ENCODE results near the gene FNBP1.
"Not testable (repeated sequence)": the region's sequence is repeated elsewhere in the genome, so short reads cannot be mapped to it uniquely, and the experiment has no call there.

FNBP1 gene

GRCh38 chr9:130043654-130044623 lies 950 bp upstream of the FNBP1 start:
- no peak for DNase-seq

GRCh38 chr9:130042406-130042884 lies 544 bp downstream of the FNBP1 start:
- no peak for DNase-seq

- no peak for DNase-seq
These were observed 1.2 kb downstream of the FNBP1 start for GRCh38 chr9:130041648-130042405.

- DNase-seq = peak; percentile 41
These were observed 1.9 kb downstream of the FNBP1 start for GRCh38 chr9:130040984-130041647.

- peak; percentile 45 for DNase-seq
These were observed 3.4 kb downstream of the FNBP1 start for GRCh38 chr9:130039528-130040147.

- peak; percentile 55 for DNase-seq
These were observed 6.9 kb downstream of the FNBP1 start for GRCh38 chr9:130036099-130036498.

GRCh38 chr9:130034570-130034969 lies 8.4 kb downstream of the FNBP1 start:
- peak; percentile 82 for DNase-seq

GRCh38 chr9:130030651-130031127 lies 12.3 kb downstream of the FNBP1 start:
- DNase-seq = peak; percentile 38

- DNase-seq = peak; percentile 82
These were observed 13.6 kb downstream of the FNBP1 start for GRCh38 chr9:130029223-130029973.

GRCh38 chr9:130028493-130029222 lies 14.3 kb downstream of the FNBP1 start:
- DNase-seq = no peak

GRCh38 chr9:130027533-130028365 lies 15.2 kb downstream of the FNBP1 start:
- peak; percentile 41 for DNase-seq

- peak; percentile 55 for DNase-seq
These were observed 16.2 kb downstream of the FNBP1 start for GRCh38 chr9:130026583-130027340.

GRCh38 chr9:130024597-130024994 lies 18.4 kb downstream of the FNBP1 start:
- DNase-seq = no peak

- no peak for DNase-seq
These were observed 18.9 kb downstream of the FNBP1 start for GRCh38 chr9:130023994-130024596.

GRCh38 chr9:130023144-130023787 lies 19.7 kb downstream of the FNBP1 start:
- peak; percentile 51 for DNase-seq

- DNase-seq = no peak
These were observed 20.3 kb downstream of the FNBP1 start for GRCh38 chr9:130022566-130023143.

GRCh38 chr9:130021842-130022241 lies 21.1 kb downstream of the FNBP1 start:
- not testable (repeated sequence) for DNase-seq

GRCh38 chr9:130021123-130021522 lies 21.9 kb downstream of the FNBP1 start:
- DNase-seq = no peak
